T-helper 17 cell (primary cell): Measurements from ENCODE around the gene BRINP2. TPM values are rescaled to one million over a fixed set of nuclear protein-coding genes. Genes with fewer than 3 reads are reported as not detected.

ENCODE experiments used
- ATAC-seq: fragments of 150-1000 bp; cut with Tn5 transposase; 2 replicates; pipeline ENCODE4 v1.10.0; 2021; ENCODE audit warnings: mild to moderate bottlenecking, moderate library complexity
- DNase-seq, 3 donors: peaks; one replicate each; pipeline versions ENCODE4 v3.0.0 to v3.0.0-alpha.2; 2020 to 2021
- H3K9me3 ChIP-seq: one replicate; pipeline ENCODE4 v1.7.0; 2013; ENCODE audit warnings: low read length, mild to moderate bottlenecking; ENCODE audit not compliant: control insufficient read depth, poor library complexity, severe bottlenecking
- H3K27ac Mint-ChIP-seq: one replicate; pipeline ENCODE4 v1.8.0; 2022; ENCODE audit warnings: mild to moderate bottlenecking, moderate library complexity, mixed read lengths
- H3K27me3 Mint-ChIP-seq: one replicate; pipeline ENCODE4 v1.8.0; 2022; ENCODE audit warnings: mixed read lengths
- H3K36me3 Mint-ChIP-seq: one replicate; pipeline ENCODE4 v1.8.0; 2022; ENCODE audit warnings: low read depth, mixed read lengths
- H3K4me1 Mint-ChIP-seq: one replicate; pipeline ENCODE4 v1.8.0; 2022; ENCODE audit warnings: mild to moderate bottlenecking, mixed read lengths
- H3K4me3 Mint-ChIP-seq: one replicate; pipeline ENCODE4 v1.8.0; 2022; ENCODE audit warnings: mild to moderate bottlenecking, moderate library complexity, mixed read lengths
- total RNA-seq, 4 donors: library from RNA in 2 of 4; stranded (reverse) in 2 of 4; gene quantifications; one replicate each; pipeline ENCODE4 v1.2.3 and lab custom pipeline; 2022 to 2026

The BRINP2 gene
- total RNA-seq, 2 donors from 2014 or later: not detected

GRCh38 chr1:177211231-177211630 lies 40.5 kb downstream of the BRINP2 start:
- no peaks in the 10 kb centered on the region for H3K4me1 Mint-ChIP-seq
- H3K4me3 Mint-ChIP-seq: no peak overlapping the region
- H3K9me3 ChIP-seq: no peaks in the 10 kb centered on the region
- no peak for DNase-seq
- H3K36me3 Mint-ChIP-seq: no peaks in the 10 kb centered on the region
- no peaks in the 10 kb centered on the region for H3K27me3 Mint-ChIP-seq
- H3K27ac Mint-ChIP-seq: no peak overlapping the region
- ATAC-seq: no peak

- no peak for DNase-seq
- no peaks in the 10 kb centered on the region for H3K9me3 ChIP-seq
- Mint-ChIP-seq H3K27me3 (no peaks in the 10 kb centered on the region), H3K36me3 (no peaks in the 10 kb centered on the region), H3K4me3 (no peak overlapping the region), H3K27ac (no peak overlapping the region), H3K4me1 (no peaks in the 10 kb centered on the region)
- ATAC-seq: no peak
These were observed 45.9 kb downstream of the BRINP2 start for GRCh38 chr1:177216587-177217202.

GRCh38 chr1:177219554-177220458 lies 49.0 kb downstream of the BRINP2 start:
- Mint-ChIP-seq H3K4me1 (no peaks in the 10 kb centered on the region), H3K36me3 (no peaks in the 10 kb centered on the region), H3K4me3 (no peak overlapping the region), H3K27ac (no peak overlapping the region), H3K27me3 (no peaks in the 10 kb centered on the region)
- DNase-seq (no peak), ATAC-seq (no peak)
- H3K9me3 ChIP-seq: no peaks in the 10 kb centered on the region

GRCh38 chr1:177223359-177223758 lies 52.6 kb downstream of the BRINP2 start:
- DNase-seq (no peak), ATAC-seq (no peak)
- no peak overlapping the region for H3K4me3 Mint-ChIP-seq
- no peaks in the 10 kb centered on the region for H3K36me3 Mint-ChIP-seq
- H3K27me3 Mint-ChIP-seq: no peaks in the 10 kb centered on the region
- H3K4me1 Mint-ChIP-seq: no peaks in the 10 kb centered on the region
- H3K9me3 ChIP-seq: no peaks in the 10 kb centered on the region
- no peak overlapping the region for H3K27ac Mint-ChIP-seq

- DNase-seq (no peak), ATAC-seq (no peak)
- Mint-ChIP-seq H3K27me3 (no peaks in the 10 kb centered on the region), H3K4me1 (no peaks in the 10 kb centered on the region), H3K4me3 (no peak overlapping the region), H3K27ac (no peak overlapping the region), H3K36me3 (no peaks in the 10 kb centered on the region)
- H3K9me3 ChIP-seq: no peaks in the 10 kb centered on the region
These were observed 57.4 kb downstream of the BRINP2 start for GRCh38 chr1:177227978-177228692.

- no peaks in the 10 kb centered on the region for H3K4me1 Mint-ChIP-seq
- H3K27me3 Mint-ChIP-seq: no peaks in the 10 kb centered on the region
- H3K9me3 ChIP-seq: no peaks in the 10 kb centered on the region
- no peak for DNase-seq
- no peak overlapping the region for H3K27ac Mint-ChIP-seq
- ATAC-seq: no peak
- no peak overlapping the region for H3K4me3 Mint-ChIP-seq
- no peaks in the 10 kb centered on the region for H3K36me3 Mint-ChIP-seq
These were observed 57.9 kb downstream of the BRINP2 start for GRCh38 chr1:177228693-177229065.

- DNase-seq (no peak), ATAC-seq (no peak)
- no peaks in the 10 kb centered on the region for H3K36me3 Mint-ChIP-seq
- H3K4me3 Mint-ChIP-seq: no peak overlapping the region
- no peaks in the 10 kb centered on the region for H3K9me3 ChIP-seq
- no peaks in the 10 kb centered on the region for H3K4me1 Mint-ChIP-seq
- H3K27me3 Mint-ChIP-seq: no peaks in the 10 kb centered on the region
- H3K27ac Mint-ChIP-seq: no peak overlapping the region
These were observed 59.0 kb downstream of the BRINP2 start for GRCh38 chr1:177229781-177230180.

GRCh38 chr1:177230228-177231016 lies 59.7 kb downstream of the BRINP2 start:
- no peak overlapping the region for H3K27ac Mint-ChIP-seq
- no peak overlapping the region for H3K4me3 Mint-ChIP-seq
- no peak for DNase-seq
- no peak for ATAC-seq
- H3K27me3 Mint-ChIP-seq: no peaks in the 10 kb centered on the region
- H3K9me3 ChIP-seq: no peaks in the 10 kb centered on the region
- no peaks in the 10 kb centered on the region for H3K4me1 Mint-ChIP-seq
- H3K36me3 Mint-ChIP-seq: no peaks in the 10 kb centered on the region

- no peaks in the 10 kb centered on the region for H3K27me3 Mint-ChIP-seq
- no peak overlapping the region for H3K27ac Mint-ChIP-seq
- no peak overlapping the region for H3K4me3 Mint-ChIP-seq
- DNase-seq: no peak
- H3K4me1 Mint-ChIP-seq: no peaks in the 10 kb centered on the region
- no peaks in the 10 kb centered on the region for H3K9me3 ChIP-seq
- ATAC-seq: no peak
- H3K36me3 Mint-ChIP-seq: no peaks in the 10 kb centered on the region
These were observed 64.6 kb downstream of the BRINP2 start for GRCh38 chr1:177235350-177235749.

- no peak overlapping the region for H3K27ac Mint-ChIP-seq
- H3K9me3 ChIP-seq: no peaks in the 10 kb centered on the region
- H3K4me3 Mint-ChIP-seq: no peak overlapping the region
- no peaks in the 10 kb centered on the region for H3K27me3 Mint-ChIP-seq
- no peaks in the 10 kb centered on the region for H3K4me1 Mint-ChIP-seq
- no peaks in the 10 kb centered on the region for H3K36me3 Mint-ChIP-seq
- ATAC-seq (no peak), DNase-seq (no peak)
These were observed 66.2 kb downstream of the BRINP2 start for GRCh38 chr1:177236962-177237361.

GRCh38 chr1:177238967-177239366 lies 68.2 kb downstream of the BRINP2 start:
- Mint-ChIP-seq H3K27ac (no peak overlapping the region), H3K27me3 (no peaks in the 10 kb centered on the region), H3K36me3 (no peaks in the 10 kb centered on the region), H3K4me1 (no peaks in the 10 kb centered on the region), H3K4me3 (no peak overlapping the region)
- no peak for DNase-seq
- no peaks in the 10 kb centered on the region for H3K9me3 ChIP-seq
- no peak for ATAC-seq

- Mint-ChIP-seq H3K4me3 (no peak overlapping the region), H3K4me1 (no peaks in the 10 kb centered on the region), H3K27me3 (no peaks in the 10 kb centered on the region), H3K36me3 (no peaks in the 10 kb centered on the region), H3K27ac (no peak overlapping the region)
- ATAC-seq (no peak), DNase-seq (no peak)
- no peaks in the 10 kb centered on the region for H3K9me3 ChIP-seq
These were observed 69.0 kb downstream of the BRINP2 start for GRCh38 chr1:177239792-177240191.

GRCh38 chr1:177243773-177244172 lies 73.0 kb downstream of the BRINP2 start:
- no peaks in the 10 kb centered on the region for H3K36me3 Mint-ChIP-seq
- H3K9me3 ChIP-seq: no peaks in the 10 kb centered on the region
- H3K27ac Mint-ChIP-seq: no peak overlapping the region
- no peaks in the 10 kb centered on the region for H3K27me3 Mint-ChIP-seq
- DNase-seq (no peak), ATAC-seq (no peak)
- no peak overlapping the region for H3K4me3 Mint-ChIP-seq
- H3K4me1 Mint-ChIP-seq: no peaks in the 10 kb centered on the region
